T-helper 22 cell (primary cell): Measurements from ENCODE around the gene TFDP3.

Experiments
- DNase-seq: peaks from one replicate; pipeline ENCODE4 v3.0.0-alpha.2; 2020; ENCODE audit warnings: low read depth

Gene TFDP3, protein sequence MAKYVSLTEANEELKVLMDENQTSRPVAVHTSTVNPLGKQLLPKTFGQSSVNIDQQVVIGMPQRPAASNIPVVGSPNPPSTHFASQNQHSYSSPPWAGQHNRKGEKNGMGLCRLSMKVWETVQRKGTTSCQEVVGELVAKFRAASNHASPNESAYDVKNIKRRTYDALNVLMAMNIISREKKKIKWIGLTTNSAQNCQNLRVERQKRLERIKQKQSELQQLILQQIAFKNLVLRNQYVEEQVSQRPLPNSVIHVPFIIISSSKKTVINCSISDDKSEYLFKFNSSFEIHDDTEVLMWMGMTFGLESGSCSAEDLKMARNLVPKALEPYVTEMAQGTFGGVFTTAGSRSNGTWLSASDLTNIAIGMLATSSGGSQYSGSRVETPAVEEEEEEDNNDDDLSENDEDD

DNA sequence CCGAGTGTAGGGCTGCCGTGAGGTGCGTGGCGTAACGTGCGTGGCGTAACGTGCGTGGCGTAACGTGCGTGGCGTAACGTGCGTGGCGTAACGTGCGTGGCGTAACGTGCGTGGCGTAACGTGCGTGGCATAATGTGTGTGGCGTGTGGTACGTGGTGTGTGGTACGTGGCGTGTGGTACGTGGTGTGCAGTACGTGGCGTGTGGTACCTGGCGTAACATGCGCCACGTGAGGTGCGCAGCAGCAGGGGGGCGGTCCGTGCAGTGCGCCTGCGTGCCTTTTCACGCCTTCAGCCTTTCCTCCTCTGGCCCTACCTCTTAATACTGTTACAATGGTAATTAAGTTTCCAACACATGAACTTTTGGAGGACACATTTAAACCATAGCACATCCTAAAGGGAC, at the start of gene TFDP3:
TFDP3 (minus strand) TSS at position 26 of the 400 bp plus-strand sequence. CDS start 95 bp downstream, outside the sequence.
- DNase-seq = no peak

DNA sequence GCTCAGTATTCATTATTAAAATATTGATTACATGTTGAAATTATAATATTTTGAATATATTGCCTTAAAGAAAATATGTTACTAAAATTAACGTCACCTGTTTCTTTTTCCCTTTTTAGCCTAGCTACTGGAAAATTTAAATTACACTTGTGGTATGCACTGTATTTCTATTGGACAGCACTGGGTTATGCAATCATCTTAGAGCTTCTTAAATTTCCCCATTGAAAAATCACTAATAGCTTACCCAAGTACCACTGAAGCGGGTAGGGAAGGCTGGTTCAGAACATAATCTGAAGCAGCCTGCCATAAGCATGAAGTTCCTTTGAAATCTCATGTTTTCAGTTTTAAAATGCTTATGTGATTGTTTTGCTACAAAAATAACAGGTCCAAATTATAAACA, 49.5 kb upstream of the TFDP3 start:
- DNase-seq = no peak

DNA sequence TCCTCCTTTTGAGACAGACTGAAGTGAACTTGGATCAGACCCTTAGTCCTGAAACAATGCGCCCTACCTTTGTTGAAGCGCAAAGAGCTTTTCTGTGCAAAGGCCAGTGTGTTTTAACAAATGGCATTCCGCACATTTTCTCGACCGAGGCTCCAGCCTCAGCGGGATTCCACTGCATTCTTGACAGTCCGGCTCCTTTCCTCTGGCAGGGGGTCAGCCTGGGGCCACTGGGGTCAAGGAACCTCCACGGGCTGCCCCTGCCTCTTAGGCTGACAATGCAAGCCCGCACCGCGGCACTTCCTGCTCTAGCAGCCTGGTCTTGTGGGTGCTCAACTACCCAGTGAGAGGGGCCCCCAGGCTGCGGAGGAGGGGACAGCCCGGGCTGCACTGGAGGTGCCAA, 47.2 kb upstream of the TFDP3 start:
- DNase-seq = no peak

DNA sequence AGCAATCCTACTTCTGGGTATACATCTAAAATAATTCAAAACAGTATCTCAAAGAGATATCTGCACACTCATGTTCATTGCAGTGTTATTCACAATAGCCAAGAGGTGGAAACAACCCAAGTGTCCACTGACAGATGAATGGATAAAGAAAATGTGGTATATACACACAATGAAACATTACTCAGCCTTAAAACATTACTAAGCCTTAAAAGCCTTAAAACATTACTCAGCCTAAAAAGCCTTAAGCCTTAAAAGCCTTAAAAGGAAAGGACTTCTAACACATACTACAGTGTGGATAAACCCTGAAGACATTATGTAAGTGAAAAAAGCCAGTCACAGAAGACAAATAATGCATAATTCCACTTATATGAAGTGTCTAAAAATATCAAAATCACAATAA, 40.3 kb upstream of the TFDP3 start:
- DNase-seq = no peak

DNA sequence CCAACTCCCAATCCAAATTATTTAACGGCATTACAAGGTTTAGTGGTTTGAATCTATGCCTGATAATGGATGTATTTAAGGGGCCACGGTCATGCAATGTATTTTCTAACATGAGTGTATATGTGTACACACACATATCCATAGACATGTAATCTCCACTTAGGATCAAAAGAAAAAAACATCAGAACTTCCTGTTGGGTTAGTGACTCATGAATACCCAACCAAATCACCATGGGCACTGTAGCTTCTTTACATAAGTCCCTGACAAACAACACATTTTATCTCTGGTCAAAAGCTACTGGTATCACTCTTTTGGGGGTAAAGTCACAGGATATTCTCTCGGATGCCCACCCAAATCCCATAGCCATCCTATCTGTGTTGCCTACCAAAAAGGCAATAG, 36.5 kb upstream of the TFDP3 start:
- DNase-seq = no peak

DNA sequence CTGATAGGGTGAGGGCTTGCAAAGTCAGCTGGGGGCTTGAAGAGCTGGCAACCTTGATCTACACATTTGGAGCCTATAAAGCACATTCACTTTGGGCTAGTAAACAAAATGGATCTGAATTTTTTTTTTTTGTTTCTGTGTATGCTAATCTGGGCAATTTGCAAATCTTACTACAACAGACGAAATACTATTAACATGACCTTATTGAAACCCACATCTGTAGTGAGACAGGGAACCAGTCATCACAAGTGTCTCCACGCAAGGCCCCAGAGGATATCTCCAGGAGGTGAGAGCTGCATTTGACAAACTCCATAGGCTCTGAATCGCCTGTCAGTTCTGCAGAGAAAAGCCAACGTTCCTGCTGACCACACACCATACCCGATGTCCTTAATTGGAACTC, 33.0 kb upstream of the TFDP3 start:
- no peak for DNase-seq

DNA sequence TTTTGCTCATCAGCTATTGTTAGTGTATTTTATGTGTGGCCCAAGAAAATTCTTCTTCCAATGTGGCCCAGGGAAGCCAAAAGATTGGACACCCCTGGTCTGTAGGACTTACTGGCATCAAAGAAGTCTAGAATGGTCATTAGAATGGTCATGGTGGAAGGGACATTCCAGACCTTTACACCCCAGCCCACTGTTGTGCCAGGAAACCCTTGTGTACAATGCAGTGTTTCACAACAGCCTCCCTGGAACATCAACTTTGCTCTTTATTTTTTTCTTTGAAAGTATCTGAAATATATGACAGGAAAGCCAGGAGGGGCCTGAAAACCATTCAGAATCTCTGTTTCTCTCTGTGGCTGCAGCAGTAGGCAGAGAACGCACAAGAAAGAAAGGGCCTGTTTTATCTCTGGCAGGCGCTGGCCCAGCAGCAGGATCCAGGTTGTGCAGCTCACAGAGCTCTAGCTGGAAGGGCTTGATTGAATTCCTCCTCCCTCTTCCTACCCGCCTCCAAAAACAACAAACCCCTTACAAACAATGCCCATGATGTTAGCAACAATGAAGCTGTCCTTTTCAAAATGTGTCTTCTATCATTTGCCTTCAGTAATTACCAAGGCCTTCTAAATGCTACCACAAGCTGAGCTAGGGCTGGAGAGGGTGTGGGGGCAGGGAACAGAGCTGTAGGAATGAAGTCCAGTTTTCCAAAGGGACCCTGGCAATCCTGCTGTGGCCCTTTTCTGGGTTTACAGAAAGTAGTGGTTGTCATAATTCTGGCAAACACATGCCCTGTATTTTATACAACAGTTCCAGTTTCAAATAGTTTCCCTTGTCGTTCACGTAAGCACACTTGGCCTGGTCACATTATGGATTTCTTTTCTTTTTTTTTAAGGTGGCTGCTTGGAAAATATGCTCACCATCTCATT, 32.3 kb upstream of the TFDP3 start:
- DNase-seq = no peak

DNA sequence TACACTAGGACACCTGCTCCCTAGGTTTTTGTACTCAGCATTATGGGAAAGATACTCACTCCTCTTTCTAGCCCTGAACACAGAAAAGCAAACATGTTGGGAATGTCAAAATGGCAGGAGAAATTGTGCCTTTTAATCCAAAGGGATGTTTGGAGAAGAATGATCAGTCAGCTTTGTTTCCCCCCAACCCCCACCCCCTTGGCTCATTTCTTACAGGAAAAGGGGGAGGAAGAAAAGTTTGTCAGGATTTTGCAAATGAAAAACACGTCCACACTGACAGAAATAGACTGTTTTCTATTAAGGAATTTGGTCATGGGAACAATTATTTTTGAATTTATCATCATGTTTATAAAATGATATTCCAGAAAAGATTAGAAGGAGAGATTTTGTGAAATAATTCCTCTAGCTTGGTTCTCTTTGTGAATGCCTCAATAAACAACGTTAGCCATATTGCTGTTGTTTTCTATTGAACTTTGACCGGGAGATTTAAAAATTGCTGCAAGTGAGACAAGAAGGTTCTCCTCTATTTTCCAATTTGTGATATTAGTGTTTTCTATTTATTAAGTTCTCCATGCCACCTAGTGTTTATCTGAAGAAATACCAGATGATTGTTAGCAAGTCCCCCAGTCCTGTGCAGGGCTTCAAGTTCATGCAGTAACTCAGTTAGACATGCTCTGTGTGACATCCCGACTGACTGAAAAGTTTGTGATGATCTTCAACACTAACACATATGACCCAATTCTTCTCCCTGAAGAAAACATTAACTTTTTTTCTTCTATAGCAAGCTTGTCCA, 31.3 kb upstream of the TFDP3 start:
- DNase-seq = no peak

DNA sequence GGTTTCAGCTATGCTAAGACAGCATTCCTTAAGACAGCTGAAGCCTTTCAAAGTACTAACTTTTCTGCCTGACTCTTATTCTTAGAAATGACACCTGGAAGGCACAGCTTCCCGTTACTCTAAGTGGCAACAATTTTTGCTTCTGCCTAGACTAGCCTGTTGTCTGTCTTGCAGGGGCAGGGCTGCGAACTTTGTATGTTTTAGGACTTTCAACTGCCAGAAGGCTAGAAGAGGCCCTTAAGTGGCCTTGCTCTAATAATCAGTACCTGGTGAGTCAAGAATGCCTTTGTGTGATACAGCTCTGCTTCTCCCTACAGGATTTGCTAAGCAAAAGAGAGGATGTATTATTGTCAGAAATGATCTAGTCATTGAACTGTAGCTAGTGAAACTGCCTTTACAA, 30.0 kb upstream of the TFDP3 start:
- DNase-seq = no peak

DNA sequence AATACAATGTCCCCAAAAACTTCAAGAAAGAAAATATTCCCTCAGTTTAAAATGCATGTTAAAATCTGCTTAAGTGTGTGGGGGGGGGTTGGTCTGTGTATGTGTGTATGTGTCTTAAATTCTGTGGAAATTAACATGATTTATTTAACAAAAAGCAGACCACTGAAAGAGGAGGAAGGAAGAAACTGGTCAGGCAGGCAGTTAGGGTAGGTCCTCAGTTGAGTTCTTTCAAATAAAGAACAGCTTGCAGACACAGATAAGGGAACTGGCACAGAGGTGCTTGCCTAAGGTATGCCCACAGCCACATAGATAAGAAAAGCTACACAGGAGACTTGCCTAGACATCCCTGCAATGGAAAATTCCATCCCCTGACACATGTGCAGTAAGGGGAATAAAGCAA, 28.8 kb upstream of the TFDP3 start:
- no peak for DNase-seq

DNA sequence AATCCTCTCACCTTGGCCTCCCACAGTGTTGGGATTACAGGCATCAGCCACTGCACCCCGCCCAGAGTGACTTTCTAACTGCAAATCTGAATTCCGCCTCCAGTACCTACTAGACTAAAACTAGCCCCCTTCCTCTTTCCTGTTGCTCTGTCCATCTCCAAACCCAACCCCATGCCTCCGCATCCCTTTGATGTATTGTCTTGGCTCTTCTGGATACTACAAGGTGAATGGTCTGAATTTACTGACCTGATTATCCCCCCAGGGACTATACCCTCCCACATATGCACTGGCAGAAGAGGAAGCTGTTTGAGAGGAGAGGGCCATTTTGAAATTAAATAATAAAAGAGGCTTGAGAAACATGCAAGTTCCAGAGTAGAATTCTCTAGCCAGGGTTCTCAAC, 17.7 kb upstream of the TFDP3 start:
- DNase-seq = no peak

DNA sequence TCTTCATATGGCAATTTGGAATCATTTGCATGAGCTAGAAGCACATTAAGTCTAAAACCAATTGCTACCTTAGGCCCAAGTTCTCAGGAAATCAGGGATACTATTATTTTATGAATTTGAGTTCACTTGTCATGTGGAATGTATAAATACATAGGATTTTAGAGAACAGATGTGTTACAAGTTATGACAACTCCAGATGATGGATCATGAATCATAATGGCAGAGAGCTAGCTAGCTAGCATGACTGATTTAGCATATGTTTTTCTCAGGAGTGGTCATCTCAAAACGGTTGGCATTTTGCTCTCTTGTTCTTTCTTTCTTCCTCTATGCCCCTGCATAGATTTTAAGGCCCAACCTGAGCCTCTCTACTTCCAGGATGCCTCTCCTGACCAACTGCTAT, 14.2 kb upstream of the TFDP3 start:
- no peak for DNase-seq

DNA sequence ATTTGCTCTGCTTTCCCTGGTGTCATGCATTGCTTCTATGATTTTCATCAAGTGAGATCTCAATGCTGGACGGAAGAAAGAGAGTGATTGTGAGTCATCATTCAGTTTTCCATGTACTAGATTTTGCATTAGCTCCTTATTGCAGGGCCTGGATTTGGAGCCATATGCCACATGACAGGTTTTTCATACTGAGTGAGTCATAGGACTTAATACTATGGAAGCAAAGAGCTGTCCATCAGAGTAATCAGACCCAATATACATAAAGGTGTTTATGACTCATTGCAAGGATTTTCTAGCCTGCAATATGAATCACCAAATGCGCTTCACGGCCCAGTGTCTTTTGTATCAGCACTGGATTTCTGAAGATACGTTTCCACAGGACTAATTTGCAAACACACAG, 11.2 kb upstream of the TFDP3 start:
- DNase-seq = no peak

DNA sequence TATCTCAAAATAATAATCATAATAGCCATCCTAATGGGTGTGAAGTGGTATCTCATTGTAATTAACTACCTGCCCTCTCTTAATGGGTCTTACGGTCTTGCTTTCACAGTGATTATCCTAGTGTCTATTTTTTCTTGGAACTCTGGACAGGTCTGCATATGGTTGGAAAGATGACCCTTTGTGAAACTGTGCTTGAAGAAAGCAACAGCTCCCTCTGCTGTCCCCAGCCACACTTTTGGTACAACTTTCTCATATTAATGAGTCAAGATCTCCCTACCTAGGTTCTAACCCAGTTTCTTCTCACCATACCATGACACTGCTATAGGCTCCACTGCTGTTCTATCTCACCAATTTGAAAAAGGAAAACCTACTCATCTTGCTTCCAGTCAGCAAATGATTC, 2.4 kb downstream of the TFDP3 start:
- no peak for DNase-seq

DNA sequence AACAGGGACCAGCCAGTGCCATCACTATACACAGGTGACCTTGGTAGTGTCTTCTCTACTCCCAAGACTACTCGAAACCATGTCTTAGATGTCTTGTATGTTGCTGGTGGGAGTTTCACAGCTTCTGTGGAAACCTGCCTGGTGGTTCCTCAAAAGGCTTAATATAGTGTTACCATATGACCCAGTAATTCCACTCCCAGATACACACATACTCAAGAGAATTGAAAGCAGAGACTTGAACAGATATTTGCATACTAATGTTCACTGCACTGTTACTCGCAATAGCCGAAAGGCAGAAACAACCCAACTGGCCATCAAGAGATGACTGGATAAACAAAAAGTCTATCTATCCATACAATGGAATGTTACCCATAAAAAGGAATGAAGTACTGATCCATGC, 3.1 kb downstream of the TFDP3 start:
- no peak for DNase-seq

DNA sequence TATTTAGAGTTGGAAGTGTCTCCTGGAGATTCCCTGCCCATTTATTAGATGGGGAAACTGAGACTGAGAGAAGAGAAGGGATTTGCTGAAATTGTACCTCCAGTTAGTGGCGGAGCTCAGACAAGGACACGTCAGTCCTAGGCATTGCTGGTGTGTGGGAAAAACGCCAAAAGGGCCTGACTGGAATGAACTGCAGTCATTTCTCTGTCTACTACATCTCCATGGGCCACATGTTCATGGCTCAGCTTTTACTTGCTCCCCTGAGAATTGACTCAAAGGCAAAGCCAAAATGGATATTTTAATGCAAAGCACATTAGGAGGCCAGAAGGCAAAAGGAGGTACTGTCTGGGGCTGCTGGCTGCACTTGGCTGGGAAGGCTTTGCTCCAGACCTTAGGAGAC, 3.9 kb downstream of the TFDP3 start:
- no peak for DNase-seq

DNA sequence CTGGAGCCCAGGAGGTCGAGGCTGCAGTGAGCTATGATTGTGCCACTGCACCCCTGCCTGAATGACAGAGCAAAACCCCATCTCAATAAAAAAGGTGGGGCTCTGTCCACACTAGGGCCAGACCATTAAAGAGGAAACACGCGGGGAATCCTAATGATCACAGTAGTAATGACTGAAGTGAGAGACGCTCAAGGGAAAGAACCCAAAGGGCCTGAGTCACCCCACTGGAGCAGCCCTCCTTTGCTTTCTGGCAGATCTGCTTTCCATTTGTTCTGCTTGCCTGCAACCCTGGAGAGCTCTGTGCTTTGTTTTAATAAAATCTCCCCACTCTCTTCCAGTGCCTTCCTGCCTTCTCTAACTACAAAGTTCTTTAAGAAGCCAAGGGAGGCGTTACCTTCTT, 5.0 kb downstream of the TFDP3 start:
- no peak for DNase-seq

DNA sequence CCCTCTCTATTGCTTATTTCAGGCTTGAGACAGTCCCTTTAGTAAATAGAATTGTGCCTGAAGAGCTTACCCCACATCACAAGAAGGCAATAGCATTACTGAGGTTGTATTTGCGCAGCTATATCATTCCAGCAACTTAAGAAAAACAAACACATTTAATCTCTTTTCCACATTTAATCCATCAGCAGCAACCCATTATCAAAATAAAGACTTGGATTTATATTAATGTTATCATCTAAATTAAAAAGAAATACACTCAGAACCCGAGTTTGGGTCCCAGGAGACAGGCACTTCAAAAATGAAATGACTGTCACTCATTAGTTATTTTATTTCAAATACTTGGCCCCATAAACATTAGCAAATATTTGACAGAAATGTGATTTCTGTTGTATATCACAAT, 10.4 kb downstream of the TFDP3 start:
- DNase-seq = no peak

DNA sequence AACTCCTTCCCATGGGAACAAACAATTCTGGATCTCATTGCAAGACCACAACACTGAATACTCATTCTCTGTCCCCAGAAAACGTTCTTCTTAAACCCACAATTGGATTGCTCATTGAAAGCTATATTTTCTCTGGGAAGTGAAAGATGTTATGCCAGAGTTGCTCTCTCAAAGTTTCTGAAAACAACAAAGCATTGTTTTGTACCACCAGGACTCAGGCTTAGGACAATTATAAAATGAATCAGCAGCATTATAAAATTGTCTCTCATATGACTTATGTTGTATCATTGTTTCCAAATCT, 26.5 kb downstream of the TFDP3 start:
- DNase-seq = no peak

DNA sequence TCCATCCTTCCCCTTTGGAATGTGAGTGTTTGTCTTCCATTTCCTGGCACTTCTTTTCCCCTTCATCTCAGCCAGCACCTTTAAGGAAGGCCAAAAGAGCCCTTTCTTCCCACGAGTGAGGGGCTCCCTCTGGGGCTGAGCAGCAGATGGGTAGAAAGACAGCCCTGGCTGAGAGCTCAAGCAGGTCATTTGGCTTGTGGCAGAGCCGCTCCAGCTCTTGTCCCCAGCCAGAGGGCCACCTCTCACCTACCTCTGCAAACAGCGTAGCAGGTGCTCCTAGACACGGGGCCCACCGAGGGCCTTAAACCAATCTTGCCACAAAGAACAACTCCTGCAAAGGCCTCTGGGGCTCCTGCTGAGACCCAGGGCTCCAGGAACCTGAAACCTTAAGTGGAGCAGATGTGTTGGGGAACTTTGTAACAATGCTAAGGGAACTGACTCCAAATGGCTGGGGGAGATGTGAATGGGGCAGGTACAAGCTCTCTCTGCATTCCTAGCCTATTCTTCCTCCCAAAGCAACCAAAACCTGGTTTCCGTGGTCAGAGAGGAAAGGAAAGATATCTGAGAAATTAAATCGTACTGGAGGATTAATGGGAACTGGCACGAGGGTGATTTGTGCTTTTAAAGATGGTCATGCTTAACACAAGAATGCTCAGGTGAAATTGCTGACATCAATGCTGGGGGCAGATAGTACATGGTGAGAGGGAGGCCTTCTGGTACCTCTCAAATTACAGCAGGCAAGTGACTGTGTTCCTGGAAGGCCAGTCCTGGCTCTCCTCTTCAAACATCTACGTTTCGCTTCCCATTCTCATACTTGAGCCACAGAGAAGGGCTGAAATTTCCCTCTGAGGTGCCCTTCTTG, 27.0 kb downstream of the TFDP3 start:
- DNase-seq = no peak

DNA sequence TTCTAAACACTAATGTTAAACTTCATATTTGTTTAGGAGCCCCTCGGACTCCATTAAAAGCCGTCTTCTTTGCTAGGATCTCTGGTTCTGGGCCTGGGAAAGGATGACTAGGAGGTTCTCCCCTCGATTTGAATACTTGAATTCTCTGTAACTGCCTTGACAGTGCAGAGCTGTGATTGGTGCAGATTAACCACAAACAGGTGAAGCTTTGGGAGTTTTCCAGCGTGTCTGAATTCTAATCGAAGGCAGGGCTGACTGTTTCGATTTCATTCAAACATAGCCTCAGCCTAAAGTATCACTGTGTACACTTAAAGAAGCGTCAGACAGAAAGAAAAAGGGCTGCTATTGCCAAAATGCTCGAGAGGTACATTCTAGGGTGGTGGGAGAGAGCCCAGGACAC, 29.0 kb downstream of the TFDP3 start:
- DNase-seq = no peak

DNA sequence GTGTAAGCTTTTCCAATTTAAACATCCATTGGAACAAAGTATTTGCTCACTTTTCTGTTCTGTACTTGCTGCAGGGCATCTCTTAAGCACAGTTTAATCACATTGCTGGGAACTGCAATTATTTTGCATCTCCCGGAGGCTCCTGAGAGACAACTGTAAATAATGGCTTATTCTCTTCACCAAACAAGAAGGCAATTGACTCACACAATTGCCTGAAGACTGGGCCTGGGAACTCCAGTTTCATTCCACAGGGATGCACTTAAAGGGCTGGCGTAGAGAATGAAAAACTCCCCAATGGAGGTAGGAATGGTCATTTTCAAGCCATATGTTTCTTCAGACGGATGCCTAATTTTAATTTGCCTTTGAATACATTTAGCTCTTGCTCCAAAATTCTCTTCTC, 29.5 kb downstream of the TFDP3 start:
- no peak for DNase-seq
